LNCAP (cell line): Measurements from ENCODE around the gene CTH.

Source experiments
- TF ChIP-seq, protein P1 (sequence below): fragments of 450-650 bp; IDR thresholded peaks from 2 replicates; pipeline ENCODE4 v1.5.1; 2017; ENCODE audit warnings: mild to moderate bottlenecking

Gene CTH

DNA sequence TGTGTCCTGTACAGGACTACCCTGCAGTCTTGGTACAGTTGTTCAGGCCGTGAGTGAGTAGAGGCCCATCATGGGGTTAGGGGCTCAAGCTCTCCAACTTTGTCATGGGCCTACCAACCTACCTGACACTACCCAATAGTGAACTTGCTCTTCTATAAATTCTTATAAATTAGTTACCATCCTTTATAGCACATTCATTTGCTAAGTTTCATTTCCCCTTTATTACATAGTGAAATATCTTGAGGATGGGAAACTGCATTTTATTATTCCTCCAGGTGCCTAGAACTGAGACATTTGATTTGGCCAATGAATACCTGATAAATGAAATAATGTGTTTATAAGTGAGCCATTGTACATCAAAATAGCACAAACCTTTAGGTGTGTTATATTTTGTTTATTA lies 9.1 kb upstream of the CTH start:
- TF ChIP-seq, protein P1, sequence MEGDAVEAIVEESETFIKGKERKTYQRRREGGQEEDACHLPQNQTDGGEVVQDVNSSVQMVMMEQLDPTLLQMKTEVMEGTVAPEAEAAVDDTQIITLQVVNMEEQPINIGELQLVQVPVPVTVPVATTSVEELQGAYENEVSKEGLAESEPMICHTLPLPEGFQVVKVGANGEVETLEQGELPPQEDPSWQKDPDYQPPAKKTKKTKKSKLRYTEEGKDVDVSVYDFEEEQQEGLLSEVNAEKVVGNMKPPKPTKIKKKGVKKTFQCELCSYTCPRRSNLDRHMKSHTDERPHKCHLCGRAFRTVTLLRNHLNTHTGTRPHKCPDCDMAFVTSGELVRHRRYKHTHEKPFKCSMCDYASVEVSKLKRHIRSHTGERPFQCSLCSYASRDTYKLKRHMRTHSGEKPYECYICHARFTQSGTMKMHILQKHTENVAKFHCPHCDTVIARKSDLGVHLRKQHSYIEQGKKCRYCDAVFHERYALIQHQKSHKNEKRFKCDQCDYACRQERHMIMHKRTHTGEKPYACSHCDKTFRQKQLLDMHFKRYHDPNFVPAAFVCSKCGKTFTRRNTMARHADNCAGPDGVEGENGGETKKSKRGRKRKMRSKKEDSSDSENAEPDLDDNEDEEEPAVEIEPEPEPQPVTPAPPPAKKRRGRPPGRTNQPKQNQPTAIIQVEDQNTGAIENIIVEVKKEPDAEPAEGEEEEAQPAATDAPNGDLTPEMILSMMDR, result no peak

DNA sequence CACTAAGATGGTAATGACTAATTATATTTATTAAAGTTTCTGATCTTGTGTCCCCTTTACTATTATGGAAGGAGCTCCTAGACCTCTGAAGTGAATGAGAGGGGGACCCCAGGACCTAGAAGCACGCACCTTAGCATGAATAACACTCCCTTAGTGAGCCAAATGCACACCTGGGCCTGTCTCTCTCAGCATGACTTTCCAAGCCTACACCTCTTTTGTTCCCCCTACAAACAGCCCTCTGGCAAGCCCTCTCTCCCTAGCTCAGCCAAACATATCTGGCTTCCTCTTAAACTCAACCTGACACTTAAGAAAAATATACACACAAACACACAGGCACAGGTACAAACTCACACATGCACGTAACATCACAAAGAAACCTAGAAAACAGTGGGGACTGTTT lies 7.3 kb upstream of the CTH start:
- TF ChIP-seq, protein P1, result no peak

DNA sequence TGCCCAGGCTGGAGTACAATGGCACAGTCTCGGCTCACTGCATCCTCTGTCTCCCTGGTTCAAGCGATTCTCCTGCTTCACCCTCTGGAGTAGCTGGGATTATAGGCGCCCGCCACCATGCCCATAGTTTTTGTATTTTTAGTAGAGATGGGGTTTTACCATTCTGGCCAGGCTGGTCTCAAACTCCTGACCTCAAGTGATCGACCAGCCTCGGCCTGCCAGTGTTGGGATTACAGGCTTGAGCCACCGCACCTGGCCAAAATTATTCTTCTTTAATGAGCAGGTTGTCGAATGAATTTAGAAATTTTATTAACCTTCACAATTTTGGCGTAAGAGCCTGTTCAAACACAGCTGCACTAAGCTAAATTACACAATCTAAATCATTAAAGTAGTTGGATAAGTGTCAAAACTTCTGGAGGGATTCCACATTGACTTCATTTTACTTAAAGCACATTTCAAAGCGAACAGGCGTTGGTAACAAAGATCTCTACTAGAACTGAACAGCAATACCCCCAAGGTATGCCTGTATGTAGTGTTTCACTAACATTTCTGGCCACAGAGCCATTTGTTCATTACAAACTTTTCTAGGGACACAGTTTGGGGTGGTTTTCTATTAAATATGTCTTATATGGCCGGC lies 5.2 kb upstream of the CTH start:
- TF ChIP-seq, protein P1, result no peak

DNA sequence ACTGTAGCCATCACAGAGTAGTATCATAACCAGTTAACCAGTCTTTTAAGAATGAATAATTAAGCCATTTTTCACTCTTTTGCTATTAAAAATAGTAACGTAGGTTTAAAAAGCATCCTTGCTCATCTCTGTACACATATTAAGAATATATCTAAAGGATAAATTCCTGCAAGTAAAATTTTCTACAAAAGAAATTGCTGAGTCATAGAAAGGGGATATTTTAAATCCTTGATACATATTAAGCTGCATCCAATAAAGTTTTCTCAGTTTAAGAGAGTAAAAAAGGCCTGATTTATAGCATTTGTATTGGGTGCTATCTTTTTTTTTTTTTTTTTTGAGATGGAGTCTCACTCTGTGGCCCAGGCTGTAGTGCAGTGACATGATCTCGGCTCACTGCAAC lies 1.9 kb upstream of the CTH start:
- TF ChIP-seq, protein P1, result no peak

DNA sequence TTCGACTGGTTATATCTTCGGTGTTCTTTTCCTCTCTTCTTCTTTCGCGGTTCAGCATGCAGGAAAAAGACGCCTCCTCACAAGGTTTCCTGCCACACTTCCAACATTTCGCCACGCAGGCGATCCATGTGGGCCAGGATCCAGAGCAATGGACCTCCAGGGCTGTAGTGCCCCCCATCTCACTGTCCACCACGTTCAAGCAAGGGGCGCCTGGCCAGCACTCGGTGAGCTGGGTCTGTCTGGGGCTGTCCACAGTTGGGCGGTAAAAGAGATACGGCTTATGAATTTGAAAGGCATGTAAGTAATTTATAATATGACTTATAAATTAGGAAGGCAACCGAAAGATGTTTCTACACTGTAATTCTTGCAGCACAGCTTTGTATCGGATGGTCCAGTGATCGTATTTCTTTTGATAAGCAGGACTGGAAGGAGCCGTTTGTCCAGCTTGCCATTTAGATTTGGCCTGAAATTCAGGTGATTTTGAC lies 334 bp downstream of the CTH start:
- TF ChIP-seq, protein P1, result no peak

DNA sequence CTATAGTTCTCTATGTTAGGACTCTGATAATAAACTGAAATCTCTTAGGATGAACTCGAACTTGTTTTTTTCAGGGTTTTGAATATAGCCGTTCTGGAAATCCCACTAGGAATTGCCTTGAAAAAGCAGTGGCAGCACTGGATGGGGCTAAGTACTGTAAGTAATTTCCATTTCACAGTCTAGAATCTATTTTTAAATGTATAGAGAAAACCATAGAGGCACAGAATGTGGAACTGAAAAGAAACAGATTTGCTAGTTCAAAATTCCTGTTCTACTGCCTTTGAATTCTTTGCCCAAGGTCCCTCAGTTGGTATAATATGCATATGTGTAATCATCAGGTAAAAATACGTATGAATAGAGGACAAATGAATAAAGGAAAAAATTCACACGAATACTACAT lies 4.8 kb downstream of the CTH start:
- TF ChIP-seq, protein P1, result no peak

DNA sequence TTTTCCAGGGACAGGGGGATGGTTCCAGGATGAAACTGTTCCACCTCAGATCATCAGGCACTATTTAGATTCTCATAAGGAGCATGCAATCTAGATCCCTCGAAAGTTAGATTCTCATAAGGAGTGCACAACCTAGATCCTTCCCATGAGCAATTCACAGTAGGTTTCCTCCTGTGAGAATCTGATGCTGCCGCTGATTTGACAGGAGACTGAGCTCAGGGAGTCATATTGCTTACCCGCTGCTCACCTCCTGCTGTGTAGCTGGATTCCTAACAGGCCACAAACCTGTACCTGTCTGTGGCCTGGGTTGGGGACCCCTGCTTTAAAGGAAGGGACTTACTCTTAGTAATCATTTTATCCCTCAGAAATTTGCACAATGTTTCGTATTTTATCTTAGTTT lies 9.3 kb downstream of the CTH start:
- TF ChIP-seq, protein P1, result no peak
